HL-60 (cell line): Measurements from ENCODE around the gene ORC2.

Source experiments
- GABPA ChIP-seq: IDR thresholded peaks from 2 replicates; pipeline ENCODE4 v1.6.1; 2012; ENCODE audit warnings: low read depth
- POLR2AphosphoS5 ChIP-seq: IDR thresholded peaks from 2 replicates; pipeline ENCODE4 v1.6.1; 2012; ENCODE audit warnings: low read depth
- SPI1 ChIP-seq: IDR thresholded peaks from 2 replicates; pipeline ENCODE4 v1.6.1; 2012; ENCODE audit warnings: low read depth, mild to moderate bottlenecking, borderline replicate concordance
- TF ChIP-seq, protein P1 (sequence below): IDR thresholded peaks from one replicate; pipeline ENCODE4 v1.5.1; 2011; ENCODE audit warnings: low read length, control low read depth, inconsistent platforms; ENCODE audit not compliant: insufficient read depth
- TF ChIP-seq, protein P2 (sequence below): IDR thresholded peaks from 2 replicates; pipeline ENCODE4 v1.6.1; 2012; ENCODE audit warnings: low read depth; ENCODE audit not compliant: insufficient replicate concordance

- TF ChIP-seq, protein P1, sequence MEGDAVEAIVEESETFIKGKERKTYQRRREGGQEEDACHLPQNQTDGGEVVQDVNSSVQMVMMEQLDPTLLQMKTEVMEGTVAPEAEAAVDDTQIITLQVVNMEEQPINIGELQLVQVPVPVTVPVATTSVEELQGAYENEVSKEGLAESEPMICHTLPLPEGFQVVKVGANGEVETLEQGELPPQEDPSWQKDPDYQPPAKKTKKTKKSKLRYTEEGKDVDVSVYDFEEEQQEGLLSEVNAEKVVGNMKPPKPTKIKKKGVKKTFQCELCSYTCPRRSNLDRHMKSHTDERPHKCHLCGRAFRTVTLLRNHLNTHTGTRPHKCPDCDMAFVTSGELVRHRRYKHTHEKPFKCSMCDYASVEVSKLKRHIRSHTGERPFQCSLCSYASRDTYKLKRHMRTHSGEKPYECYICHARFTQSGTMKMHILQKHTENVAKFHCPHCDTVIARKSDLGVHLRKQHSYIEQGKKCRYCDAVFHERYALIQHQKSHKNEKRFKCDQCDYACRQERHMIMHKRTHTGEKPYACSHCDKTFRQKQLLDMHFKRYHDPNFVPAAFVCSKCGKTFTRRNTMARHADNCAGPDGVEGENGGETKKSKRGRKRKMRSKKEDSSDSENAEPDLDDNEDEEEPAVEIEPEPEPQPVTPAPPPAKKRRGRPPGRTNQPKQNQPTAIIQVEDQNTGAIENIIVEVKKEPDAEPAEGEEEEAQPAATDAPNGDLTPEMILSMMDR: no peak
- TF ChIP-seq POLR2AphosphoS5 (no peak), SPI1 (no peak), GABPA (no peak)
- TF ChIP-seq, protein P2, sequence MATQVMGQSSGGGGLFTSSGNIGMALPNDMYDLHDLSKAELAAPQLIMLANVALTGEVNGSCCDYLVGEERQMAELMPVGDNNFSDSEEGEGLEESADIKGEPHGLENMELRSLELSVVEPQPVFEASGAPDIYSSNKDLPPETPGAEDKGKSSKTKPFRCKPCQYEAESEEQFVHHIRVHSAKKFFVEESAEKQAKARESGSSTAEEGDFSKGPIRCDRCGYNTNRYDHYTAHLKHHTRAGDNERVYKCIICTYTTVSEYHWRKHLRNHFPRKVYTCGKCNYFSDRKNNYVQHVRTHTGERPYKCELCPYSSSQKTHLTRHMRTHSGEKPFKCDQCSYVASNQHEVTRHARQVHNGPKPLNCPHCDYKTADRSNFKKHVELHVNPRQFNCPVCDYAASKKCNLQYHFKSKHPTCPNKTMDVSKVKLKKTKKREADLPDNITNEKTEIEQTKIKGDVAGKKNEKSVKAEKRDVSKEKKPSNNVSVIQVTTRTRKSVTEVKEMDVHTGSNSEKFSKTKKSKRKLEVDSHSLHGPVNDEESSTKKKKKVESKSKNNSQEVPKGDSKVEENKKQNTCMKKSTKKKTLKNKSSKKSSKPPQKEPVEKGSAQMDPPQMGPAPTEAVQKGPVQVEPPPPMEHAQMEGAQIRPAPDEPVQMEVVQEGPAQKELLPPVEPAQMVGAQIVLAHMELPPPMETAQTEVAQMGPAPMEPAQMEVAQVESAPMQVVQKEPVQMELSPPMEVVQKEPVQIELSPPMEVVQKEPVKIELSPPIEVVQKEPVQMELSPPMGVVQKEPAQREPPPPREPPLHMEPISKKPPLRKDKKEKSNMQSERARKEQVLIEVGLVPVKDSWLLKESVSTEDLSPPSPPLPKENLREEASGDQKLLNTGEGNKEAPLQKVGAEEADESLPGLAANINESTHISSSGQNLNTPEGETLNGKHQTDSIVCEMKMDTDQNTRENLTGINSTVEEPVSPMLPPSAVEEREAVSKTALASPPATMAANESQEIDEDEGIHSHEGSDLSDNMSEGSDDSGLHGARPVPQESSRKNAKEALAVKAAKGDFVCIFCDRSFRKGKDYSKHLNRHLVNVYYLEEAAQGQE: no peak
These were observed 41.0 kb downstream of the ORC2 start for GRCh38 chr2:200922439-200922838.
